GM19372 (cell line): Measurements from ENCODE around the gene ZNF397.
A peak's percentile ranks its signal among the peaks of the same experiment; 100 is the strongest.
"Not testable (repeated sequence)": the region's sequence is repeated elsewhere in the genome, so short reads cannot be mapped to it uniquely, and the experiment has no call there.

Experiments
- ATAC-seq: cut with Tn5 transposase; IDR thresholded peaks from one replicate; pipeline ENCODE4 v1.9.1; 2021; ENCODE audit warnings: mild to moderate bottlenecking, low read depth, moderate library complexity; ENCODE audit not compliant: unreplicated experiment

ZNF397 gene

DNA sequence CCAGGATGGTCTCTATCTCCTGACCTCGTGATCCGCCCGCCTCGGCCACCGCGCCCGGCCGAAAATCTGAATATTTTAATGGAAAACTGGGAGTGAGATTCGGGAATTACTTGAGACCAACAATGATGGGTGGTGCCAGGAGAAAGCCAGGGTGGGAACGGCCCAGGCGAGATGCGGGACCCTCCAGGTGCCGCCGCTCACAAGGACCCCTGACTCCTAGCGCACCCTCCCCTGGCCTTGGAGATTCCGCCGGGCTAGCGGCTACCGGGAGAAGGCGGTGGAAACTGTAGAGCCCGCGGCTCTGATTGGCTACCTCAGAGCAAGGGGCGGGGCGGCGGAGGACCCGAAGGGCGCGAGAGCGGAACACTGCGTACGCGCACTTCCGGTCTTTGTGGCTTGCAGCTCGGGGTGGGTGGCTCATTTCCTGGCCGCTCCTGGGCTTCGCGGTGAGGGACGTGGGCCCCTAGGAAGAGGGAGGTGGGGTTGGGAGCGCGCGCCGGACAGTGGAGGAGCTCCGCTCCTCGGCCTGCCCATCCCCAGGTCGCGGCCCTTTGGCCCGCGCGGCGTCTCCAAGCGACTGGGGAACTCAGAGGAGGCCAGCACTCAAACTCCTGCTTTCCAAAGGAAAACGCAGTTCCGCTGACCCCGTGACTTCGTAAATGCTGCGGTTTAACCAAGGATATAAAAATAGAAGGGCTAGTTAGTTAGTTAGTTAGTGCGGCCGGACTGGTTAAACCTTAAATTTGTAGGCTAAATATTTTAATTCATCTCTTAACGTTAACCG is at the start of gene ZNF397:
TSS of gene ZNF397 (plus strand) at position 371 of the 784 bp plus-strand sequence. CDS start 1,437 bp downstream, outside the sequence.
- ATAC-seq = peak; percentile 99

GRCh38 chr18:35191698-35192025 is 49.2 kb upstream of the ZNF397 start:
- no peak for ATAC-seq

DNA sequence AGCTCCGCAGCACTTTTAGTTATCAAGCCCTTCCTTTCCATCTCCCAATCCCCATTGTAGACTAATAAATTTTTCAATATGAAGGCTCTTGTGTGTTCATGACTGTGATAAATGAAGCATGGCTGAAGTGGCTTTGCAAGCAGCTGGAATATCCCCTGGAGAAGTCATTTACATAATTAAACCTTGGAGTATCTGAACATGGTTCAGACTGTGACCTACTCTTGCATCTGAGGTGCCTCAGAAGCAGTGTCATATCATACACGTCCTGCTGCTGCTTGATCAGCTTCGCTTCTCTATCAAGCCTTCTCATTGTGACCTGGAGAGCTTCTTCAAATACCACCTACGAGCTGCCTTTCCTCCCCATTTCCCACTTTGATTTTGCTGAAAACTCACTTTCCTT is 48.4 kb upstream of the ZNF397 start:
- ATAC-seq = no peak

- no peak for ATAC-seq
Observed at GRCh38 chr18:35193316-35193715, 47.5 kb upstream of the ZNF397 start.

DNA sequence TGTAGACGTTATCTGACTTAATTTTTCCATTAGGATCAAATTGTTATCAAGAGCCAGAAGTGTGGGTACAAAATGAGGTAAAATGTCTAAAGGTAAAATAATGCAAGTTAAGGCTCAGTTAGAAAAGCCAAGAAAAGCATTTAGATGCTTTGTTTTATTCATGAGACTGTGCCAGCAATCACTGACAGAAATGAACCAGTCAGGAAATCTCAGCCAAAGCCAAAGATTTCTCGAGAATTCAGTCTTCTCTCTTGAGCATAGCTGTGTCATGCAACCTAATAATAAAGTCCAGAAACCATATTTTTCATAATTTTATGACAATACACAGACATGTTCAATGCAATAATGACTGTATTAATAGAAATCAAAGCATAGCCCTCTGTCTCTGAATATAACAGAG is 43.5 kb upstream of the ZNF397 start:
- ATAC-seq = no peak

DNA sequence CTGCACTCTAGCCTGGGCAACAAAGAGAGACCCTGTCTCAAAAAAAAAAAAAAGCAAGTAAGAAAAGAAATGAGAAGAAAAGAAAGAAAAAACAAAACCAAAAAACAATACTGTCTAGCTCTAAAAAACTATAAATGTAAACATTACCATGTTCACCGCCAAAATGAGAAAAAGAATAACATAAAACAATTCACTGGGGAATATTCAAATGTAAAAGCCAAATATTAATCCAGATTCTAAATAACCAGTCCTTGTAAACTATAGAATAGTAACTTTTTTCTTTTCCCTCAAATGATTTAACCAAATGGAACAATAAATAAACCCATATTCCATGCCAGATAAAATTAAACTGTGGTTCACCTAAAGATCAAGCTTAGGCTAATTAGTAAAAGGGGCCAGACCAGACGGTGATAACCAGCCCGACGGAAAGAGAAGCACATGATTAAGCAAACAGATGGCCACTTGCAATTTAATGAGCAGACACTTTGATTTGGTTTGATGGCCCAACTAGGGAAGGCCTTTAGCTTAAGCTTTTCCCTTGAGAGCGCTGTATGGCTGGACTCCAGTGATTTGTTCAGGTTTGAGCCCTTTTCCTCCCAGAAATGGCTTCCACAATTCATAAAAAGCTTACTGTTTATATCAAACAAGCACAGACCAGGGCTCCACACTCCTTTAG is 39.4 kb upstream of the ZNF397 start:
- ATAC-seq = no peak

DNA sequence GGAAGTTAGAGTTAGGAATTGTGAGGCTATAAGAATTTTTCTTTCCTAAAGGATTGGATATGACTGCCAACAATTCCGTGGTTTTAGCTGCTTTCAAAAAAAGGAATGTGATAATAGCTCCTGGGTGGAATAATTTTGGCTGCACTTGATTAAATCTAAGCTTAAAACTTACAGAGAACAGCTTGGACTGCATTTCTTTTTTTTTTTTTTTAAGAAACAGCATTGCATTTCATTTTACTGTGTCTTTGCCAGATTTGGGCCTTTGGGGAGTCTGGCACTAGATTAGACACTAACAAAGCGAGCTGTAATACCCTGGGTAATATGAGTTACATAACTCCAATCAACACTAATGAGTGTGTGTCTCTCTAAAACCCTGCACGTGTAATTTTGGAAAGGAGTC is 37.8 kb upstream of the ZNF397 start:
- no peak for ATAC-seq

DNA sequence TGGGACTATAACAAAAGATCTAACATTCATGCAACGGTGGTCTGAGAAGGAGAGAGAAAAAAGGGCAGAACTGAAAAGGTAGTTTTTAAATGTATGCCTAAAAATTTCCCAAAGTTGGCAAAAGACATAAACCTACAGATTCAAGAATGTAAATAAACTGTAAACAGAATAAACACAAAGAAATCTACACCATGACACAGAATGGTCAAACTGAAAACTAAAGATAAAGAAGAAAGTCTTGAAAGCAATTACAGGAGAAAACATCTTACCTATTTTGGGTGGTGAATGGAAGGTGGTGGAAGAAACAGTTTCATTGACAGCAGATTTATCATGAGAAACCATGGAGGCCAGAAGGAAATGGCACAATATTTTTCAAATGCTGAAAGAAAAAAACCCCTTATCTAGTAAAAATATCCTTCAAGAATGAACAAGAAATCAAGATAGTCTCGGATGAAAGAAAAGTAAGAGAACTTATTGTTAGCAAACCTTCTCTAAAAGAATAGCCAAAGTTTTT is 35.6 kb upstream of the ZNF397 start:
- ATAC-seq = no peak

- not testable (repeated sequence) for ATAC-seq
Observed at GRCh38 chr18:35205746-35206458, 34.9 kb upstream of the ZNF397 start.

- ATAC-seq = no peak
Observed at GRCh38 chr18:35215026-35215425, 25.8 kb upstream of the ZNF397 start.

GRCh38 chr18:35216611-35217010 is 24.2 kb upstream of the ZNF397 start:
- ATAC-seq = not testable (repeated sequence)

GRCh38 chr18:35219331-35219730 is 21.5 kb upstream of the ZNF397 start:
- not testable (repeated sequence) for ATAC-seq

DNA sequence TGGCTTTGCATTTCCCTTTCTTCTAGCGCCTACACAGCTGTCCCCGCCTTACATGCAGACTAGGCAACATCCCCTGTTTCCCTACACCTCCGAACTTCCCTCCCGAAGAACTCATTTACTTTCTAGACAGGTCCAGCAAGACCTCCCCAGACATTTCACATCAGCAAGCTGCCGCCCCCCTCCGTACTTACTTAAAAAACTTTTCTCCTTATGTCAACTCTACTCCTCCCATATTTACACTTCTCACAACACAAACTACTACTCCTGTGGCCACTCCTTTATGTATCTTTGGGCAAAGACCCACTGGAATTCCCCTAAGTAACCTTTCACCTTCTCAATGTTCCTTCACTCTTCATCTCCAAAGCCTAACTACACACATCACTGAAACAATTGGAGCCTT is 20.4 kb upstream of the ZNF397 start:
- no peak for ATAC-seq

- ATAC-seq = no peak
Observed at GRCh38 chr18:35223797-35224196, 17.0 kb upstream of the ZNF397 start.

GRCh38 chr18:35227254-35227653 is 13.6 kb upstream of the ZNF397 start:
- ATAC-seq = no peak

- peak; percentile 89 for ATAC-seq
Observed at GRCh38 chr18:35231052-35231451, 9.8 kb upstream of the ZNF397 start.

- no peak for ATAC-seq
Observed at GRCh38 chr18:35236571-35237363, 4.1 kb upstream of the ZNF397 start.

- no peak for ATAC-seq
Observed at GRCh38 chr18:35239314-35239713, 1.5 kb upstream of the ZNF397 start.

- no peak for ATAC-seq
Observed at GRCh38 chr18:35241448-35241804, 592 bp downstream of the ZNF397 start.

DNA sequence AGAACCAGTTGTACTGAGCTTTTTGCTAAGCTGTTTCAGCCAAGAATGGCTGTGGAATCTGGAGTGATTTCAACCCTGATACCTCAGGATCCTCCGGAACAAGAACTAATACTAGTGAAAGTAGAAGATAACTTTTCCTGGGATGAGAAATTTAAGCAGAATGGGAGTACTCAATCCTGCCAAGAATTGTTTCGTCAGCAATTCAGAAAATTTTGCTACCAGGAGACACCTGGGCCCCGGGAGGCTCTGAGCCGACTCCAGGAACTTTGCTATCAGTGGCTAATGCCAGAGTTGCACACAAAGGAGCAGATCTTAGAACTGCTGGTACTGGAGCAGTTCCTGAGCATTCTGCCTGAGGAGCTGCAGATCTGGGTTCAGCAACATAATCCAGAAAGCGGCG is 1.6 kb downstream of the ZNF397 start:
- ATAC-seq = no peak

- ATAC-seq = no peak
Observed at GRCh38 chr18:35244671-35245070, 3.8 kb downstream of the ZNF397 start.
